H1 (cell line): Measurements from ENCODE around the gene GCLC. TPM values are rescaled to one million over a fixed set of nuclear protein-coding genes. Genes with fewer than 3 reads are reported as not detected.

Source experiments
- CTCF ChIA-PET: fragments of 300-600 bp; sonication (Branson Sonifier 250); formaldehyde crosslinking; loops from one replicate; lab custom pipeline; 2021; ENCODE audit not compliant: partially characterized antibody; lab: Charles Lee
- POLR2A ChIA-PET: fragments of 300-600 bp; sonication (Branson Sonifier 250); formaldehyde crosslinking; loops from one replicate; lab custom pipeline; 2021; ENCODE audit warnings: inconsistent platforms; ENCODE audit not compliant: partially characterized antibody; lab: Charles Lee
- DNase-seq, 2 experiments: peaks; one replicate each; pipeline versions ENCODE4 v3.0.0 to v3.0.0-alpha.2; 2010 to 2022; ENCODE audit warnings: low spot score in 2 of 2, low read depth in 1 of 2, mixed read lengths in 1 of 2
- FAIRE-seq: peaks from 2 replicates; lab custom pipeline; 2011; peaks lifted over from hg19 to GRCh38; lab: Jason Lieb, UNC
- H2AFZ ChIP-seq: 2 replicates; pipeline ENCODE4 v1.8.1; 2012; ENCODE audit warnings: low read length, inconsistent platforms
- H2AK5ac ChIP-seq: 2 replicates; pipeline ENCODE4 v1.6.1; 2013; ENCODE audit warnings: low read depth, low read length
- H2BK120ac ChIP-seq: replicated peaks from 2 replicates; pipeline ENCODE3; 2013; ENCODE audit warnings: low read depth, low read length, inconsistent platforms
- H2BK12ac ChIP-seq: 2 replicates; pipeline ENCODE4 v1.6.1; 2013; ENCODE audit warnings: low read depth, low read length
- H2BK15ac ChIP-seq: 2 replicates; pipeline ENCODE4 v1.6.1; 2013; ENCODE audit warnings: low read length
- H2BK20ac ChIP-seq: 2 replicates; pipeline ENCODE4 v1.6.1; 2013; ENCODE audit warnings: low read length
- H2BK5ac ChIP-seq: 2 replicates; pipeline ENCODE4 v1.6.1; 2013; ENCODE audit warnings: low read depth, low read length
- H3K14ac ChIP-seq: 2 replicates; pipeline ENCODE4 v1.6.1; 2013; ENCODE audit warnings: inconsistent platforms; ENCODE audit not compliant: insufficient read length
- H3K18ac ChIP-seq: 2 replicates; pipeline ENCODE4 v1.6.1; 2013; ENCODE audit warnings: low read length; ENCODE audit errors: extremely low read depth
- H3K23ac ChIP-seq: 2 replicates; pipeline ENCODE4 v1.6.1; 2013; ENCODE audit warnings: inconsistent platforms; ENCODE audit not compliant: insufficient read length
- H3K23me2 ChIP-seq: 2 replicates; pipeline ENCODE4 v1.6.1; 2013; ENCODE audit warnings: low read depth, low read length
- H3K27ac ChIP-seq: 2 replicates; pipeline ENCODE4 v1.6.1; 2011; ENCODE audit warnings: low read depth, low read length, inconsistent platforms
- H3K27me3 ChIP-seq, 4 experiments: replicated peaks in 1 of 4; 1 replicate in 1 of 4; 2 replicates in 3 of 4; pipeline versions ENCODE4 v1.6.1 to v1.8.1; 2011 to 2013; ENCODE audit warnings: low read length in 3 of 4, mild to moderate bottlenecking in 3 of 4, inconsistent platforms in 2 of 4, mixed read lengths in 2 of 4, moderate library complexity in 1 of 4; ENCODE audit not compliant: control insufficient read depth in 3 of 4, insufficient read depth in 3 of 4; ENCODE audit errors: extremely low read depth in 1 of 4
- H3K36me3 ChIP-seq, 4 experiments: 2 replicates each; pipeline versions ENCODE4 v1.6.1 to v1.8.1; 2011 to 2013; ENCODE audit warnings: mild to moderate bottlenecking in 4 of 4, low read length in 3 of 4, moderate library complexity in 2 of 4, control low read depth in 1 of 4, inconsistent platforms in 1 of 4; ENCODE audit not compliant: insufficient read depth in 4 of 4, control insufficient read depth in 2 of 4
- H3K4ac ChIP-seq: replicated peaks from 2 replicates; pipeline ENCODE3; 2013; ENCODE audit warnings: low read length, low read depth, mixed read lengths, inconsistent platforms; ENCODE audit not compliant: insufficient read length
- H3K4me1 ChIP-seq, 4 experiments: replicated peaks in 1 of 4; 1 replicate in 1 of 4; 2 replicates in 3 of 4; pipeline versions ENCODE4 v1.6.1 to v1.8.1; 2011 to 2013; ENCODE audit warnings: low read length in 3 of 4, inconsistent platforms in 2 of 4, mixed read lengths in 1 of 4; ENCODE audit not compliant: insufficient read depth in 4 of 4, control insufficient read depth in 3 of 4
- H3K4me2 ChIP-seq, 2 experiments: 2 replicates each; pipeline versions ENCODE4 v1.6.1 to v1.8.1; 2011 to 2013; ENCODE audit warnings: low read depth in 2 of 2, low read length in 2 of 2, control low read depth in 1 of 2, inconsistent platforms in 1 of 2, mild to moderate bottlenecking in 1 of 2; ENCODE audit not compliant: insufficient read depth in 1 of 2
- H3K4me3 ChIP-seq, 4 experiments: fragments of 200-600, 300-600 bp in 1 of 4; sonication (generic), shearing (Covaris generic), sonication (Bioruptor Twin) in 1 of 4; 2 replicates each; pipeline versions ENCODE4 v1.5.1 to v1.8.1; 2011 to 2016; ENCODE audit warnings: low read length in 4 of 4, low read depth in 3 of 4, control low read depth in 2 of 4, inconsistent platforms in 2 of 4, mild to moderate bottlenecking in 2 of 4, mixed read lengths in 1 of 4, moderate library complexity in 1 of 4; ENCODE audit not compliant: insufficient read depth in 2 of 4; ENCODE audit errors: extremely low read depth in 1 of 4
- H3K56ac ChIP-seq: replicated peaks from 2 replicates; pipeline ENCODE3; 2013; ENCODE audit warnings: low read depth, mild to moderate bottlenecking, mixed read lengths, low read length, inconsistent platforms; ENCODE audit not compliant: insufficient read length
- H3K79me1 ChIP-seq: 2 replicates; pipeline ENCODE4 v1.6.1; 2013; ENCODE audit warnings: low read depth, low read length, control low read depth
- H3K79me2 ChIP-seq, 2 experiments: 2 replicates each; pipeline versions ENCODE4 v1.6.1 to v1.8.1; 2012 to 2013; ENCODE audit warnings: low read length in 2 of 2, mild to moderate bottlenecking in 2 of 2, inconsistent platforms in 1 of 2; ENCODE audit not compliant: insufficient read depth in 2 of 2, control insufficient read depth in 1 of 2
- H3K9ac ChIP-seq, 4 experiments: replicated peaks in 1 of 4; 1 replicate in 1 of 4; 2 replicates in 3 of 4; pipeline versions ENCODE4 v1.6.1 to v1.8.1; 2011 to 2013; ENCODE audit warnings: low read depth in 3 of 4, low read length in 3 of 4, control low read depth in 2 of 4, mild to moderate bottlenecking in 2 of 4, moderate library complexity in 2 of 4, inconsistent platforms in 1 of 4; ENCODE audit errors: extremely low read depth in 1 of 4
- H3K9me3 ChIP-seq, 2 experiments: 2 replicates each; pipeline versions ENCODE4 v1.6.1 to v1.8.1; 2012 to 2013; ENCODE audit warnings: mild to moderate bottlenecking in 2 of 2, moderate library complexity in 2 of 2, control low read depth in 1 of 2, inconsistent platforms in 1 of 2, low read depth in 1 of 2, low read length in 1 of 2, mixed read lengths in 1 of 2; ENCODE audit not compliant: insufficient read depth in 2 of 2
- H4K20me1 ChIP-seq, 2 experiments: replicated peaks in 1 of 2; 2 replicates each; pipeline versions ENCODE3 to v1.8.1; 2011 to 2013; ENCODE audit warnings: inconsistent platforms in 2 of 2, low read length in 2 of 2, mild to moderate bottlenecking in 1 of 2; ENCODE audit not compliant: insufficient read depth in 2 of 2, control insufficient read depth in 1 of 2
- H4K5ac ChIP-seq: 2 replicates; pipeline ENCODE4 v1.6.1; 2013; ENCODE audit warnings: low read length, low read depth, mixed read lengths, inconsistent platforms; ENCODE audit not compliant: insufficient read length
- H4K8ac ChIP-seq: 2 replicates; pipeline ENCODE4 v1.8.0; 2013; ENCODE audit warnings: mild to moderate bottlenecking, moderate library complexity, low read length, inconsistent platforms; ENCODE audit not compliant: insufficient read depth; ENCODE audit errors: extremely low read depth
- H4K91ac ChIP-seq: replicated peaks from 2 replicates; pipeline ENCODE3; 2013; ENCODE audit warnings: low read length, mixed read lengths, inconsistent platforms; ENCODE audit not compliant: insufficient read length
- BCL11A ChIP-seq, 2 experiments: IDR thresholded peaks; one replicate each; pipeline ENCODE4 v1.6.1; 2011; ENCODE audit warnings: low read depth in 2 of 2, low read length in 2 of 2, mild to moderate bottlenecking in 2 of 2
- CHD1 ChIP-seq: IDR thresholded peaks from 2 replicates; pipeline ENCODE4 v1.6.1; 2012; ENCODE audit warnings: low read depth, low read length, improper control_type of control experiment
- CREB1 ChIP-seq: IDR thresholded peaks from 2 replicates; pipeline ENCODE4 v1.6.1; 2012; ENCODE audit warnings: inconsistent platforms
- GTF2F1 ChIP-seq: IDR thresholded peaks from 2 replicates; pipeline ENCODE4 v1.6.1; 2012; ENCODE audit warnings: low read depth, low read length, improper control_type of control experiment, borderline replicate concordance
- HDAC6 ChIP-seq: IDR thresholded peaks from one replicate; pipeline ENCODE4 v1.7.1; 2012; ENCODE audit warnings: low read depth, mild to moderate bottlenecking, inconsistent platforms, low read length, moderate library complexity
- JUND ChIP-seq: IDR thresholded peaks from 2 replicates; pipeline ENCODE4 v1.6.1; 2011; ENCODE audit warnings: mild to moderate bottlenecking, improper control_type of control experiment, low read length
- PHF8 ChIP-seq: fragments of 200-600 bp; sonication (generic); conservative IDR thresholded peaks from 2 replicates; pipeline ENCODE4 v1.7.1; 2012; ENCODE audit warnings: low read depth, mild to moderate bottlenecking, inconsistent platforms, low read length, moderate library complexity
- RAD21 ChIP-seq, 2 experiments: IDR thresholded peaks in 1 of 2; conservative IDR thresholded peaks in 1 of 2; 2 replicates each; pipeline ENCODE4 v1.6.1; 2011; ENCODE audit warnings: low read depth in 2 of 2, low read length in 2 of 2, improper control_type of control experiment in 1 of 2, inconsistent platforms in 1 of 2, mild to moderate bottlenecking in 1 of 2, moderate library complexity in 1 of 2
- RBBP5 ChIP-seq: IDR thresholded peaks from 2 replicates; pipeline ENCODE4 v1.7.1; 2012; ENCODE audit warnings: low read depth, mild to moderate bottlenecking, inconsistent platforms, low read length, moderate library complexity, borderline replicate concordance
- RFX5 ChIP-seq: IDR thresholded peaks from 2 replicates; pipeline ENCODE4 v1.6.1; 2011; ENCODE audit warnings: low read depth, low read length, improper control_type of control experiment, borderline replicate concordance
- SIN3A ChIP-seq, 2 experiments: IDR thresholded peaks in 1 of 2; conservative IDR thresholded peaks in 1 of 2; 2 replicates each; pipeline ENCODE4 v1.6.1; 2011 to 2012; ENCODE audit warnings: low read length in 2 of 2, improper control_type of control experiment in 1 of 2, low read depth in 1 of 2, mild to moderate bottlenecking in 1 of 2
- SP1 ChIP-seq: IDR thresholded peaks from 2 replicates; pipeline ENCODE4 v1.6.1; 2011; ENCODE audit warnings: low read depth, low read length
- SP4 ChIP-seq: IDR thresholded peaks from 2 replicates; pipeline ENCODE4 v1.6.1; 2012; ENCODE audit warnings: low read length, inconsistent platforms
- TAF1 ChIP-seq: IDR thresholded peaks from 2 replicates; pipeline ENCODE4 v1.6.1; 2011; ENCODE audit warnings: mild to moderate bottlenecking, low read depth, low read length
- ZNF274 ChIP-seq: IDR thresholded peaks from 2 replicates; pipeline ENCODE4 v1.7.0; 2012; ENCODE audit warnings: low read length, borderline replicate concordance; ENCODE audit errors: extremely low read depth
- WGBS, 2 experiments: shearing (Covaris generic) in 1 of 2; methylation state at CpG; one replicate each; pipeline versions ENCODE4 v1.1.6 to v1.1.7; 2013 to 2015; ENCODE audit warnings: low lambda C conversion rate in 2 of 2, mixed read lengths in 2 of 2, inconsistent platforms in 1 of 2, low coverage in 1 of 2, missing lambda C conversion rate in 1 of 2; ENCODE audit not compliant: insufficient replicate concordance in 2 of 2, insufficient coverage in 1 of 2, insufficient read length in 1 of 2; ENCODE audit errors: extremely low coverage in 1 of 2, missing lambda C conversion rate in 1 of 2; 5-methylcytosine and 5-hydroxymethylcytosine counted together
- polyA plus RNA-seq, 7 experiments: library from polyadenylated mRNA; depleted of rRNA in 3 of 7; stranded (reverse) in 5 of 7; unstranded in 2 of 7; fragments of >200 nt in 5 of 7; fragments of 200-250 nt in 2 of 7; gene quantifications; 1 replicate in 5 of 7; 2 replicates in 1 of 7; 4 replicates in 1 of 7; pipeline versions ENCODE4 v1.2.1 to v1.2.3, GENCODE V29; 2011 to 2013; ENCODE audit warnings: missing spikeins in 2 of 7, mixed read lengths in 2 of 7
- total RNA-seq: library from RNA; stranded (reverse); fragmentation: NEBNext Ultra II Directional; extraction: Animal tissue kit (Norgen Biotek cat#: 25700); gene quantifications from 2 replicates; pipeline ENCODE4 v1.2.1, GENCODE V29; 2021

The GCLC gene
- total and polyA plus RNA-seq, 2 of the 8 experiments (the other 6 are each of a cell fraction or from before 2014, with no cell fraction given), result 15.8 to 54.0 TPM

DNA sequence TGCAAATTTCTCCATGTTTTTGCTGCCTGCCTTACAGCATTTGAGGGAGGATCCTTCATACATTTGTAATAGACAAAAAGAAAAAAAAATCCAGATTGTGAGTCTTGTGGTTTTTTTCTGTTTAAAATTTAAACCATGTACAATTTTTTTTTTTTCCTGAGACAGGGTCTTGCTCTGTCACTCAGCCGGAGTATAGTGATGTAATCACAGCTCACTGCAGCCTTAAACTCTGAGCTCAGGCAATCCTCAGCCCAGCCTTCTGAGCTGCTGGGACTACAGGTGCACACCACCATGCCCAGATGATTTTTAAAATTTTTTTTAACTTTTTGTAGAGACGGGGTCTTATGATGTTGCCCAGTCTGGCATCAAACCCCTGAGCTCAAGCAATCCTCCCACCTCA, 97.0 kb downstream of the GCLC start:
- H4K91ac ChIP-seq, result no peak overlapping the region
- no peak overlapping the region for H2AK5ac ChIP-seq
- H3K4me1 ChIP-seq, result no peaks in the 10 kb centered on the region
- no peak overlapping the region for H2AFZ ChIP-seq
- H2BK120ac ChIP-seq, result no peak overlapping the region
- H2BK20ac ChIP-seq, result no peak overlapping the region
- H2BK5ac ChIP-seq, result no peak overlapping the region
- H3K27me3 ChIP-seq, result no peaks in the 10 kb centered on the region
- no peaks in the 10 kb centered on the region for H3K36me3 ChIP-seq
- no peak overlapping the region for H2BK15ac ChIP-seq
- H2BK12ac ChIP-seq, result no peak overlapping the region
- H3K56ac ChIP-seq, result no peak overlapping the region
- H3K4ac ChIP-seq, result no peak overlapping the region
- H3K23ac ChIP-seq, result no peak overlapping the region
- no peak overlapping the region for H4K8ac ChIP-seq
- CTCF ChIA-PET, result interaction anchor here (1.1 to 2.1 kb wide), 5 partner anchors 8 to 275 kb away, joined by 3 to 8 read pairs (median 4); no protein-coding TSS in a partner anchor
- H3K27ac ChIP-seq, result no peak overlapping the region
- no peaks in the 10 kb centered on the region for H3K79me1 ChIP-seq
- no peaks in the 10 kb centered on the region for H4K20me1 ChIP-seq
- no peak overlapping the region for H3K14ac ChIP-seq
- WGBS, 2 experiments, result 83% methylated on average over 2 of the region's 2 CpGs; no CpG with 5 or more reads in 1 of the 2 experiments
- H3K23me2 ChIP-seq, result no peaks in the 10 kb centered on the region
- H3K4me3 ChIP-seq, result no peak overlapping the region
- no peak overlapping the region for H3K9ac ChIP-seq
- H3K9me3 ChIP-seq, result 0 out of 4 replicates have a peak, but pooled peaks cover 0 to 2% of the 10 kb centered on the region in 2 experiments
- no peak overlapping the region for H3K18ac ChIP-seq
- no peak overlapping the region for H3K4me2 ChIP-seq
- DNase-seq (no peak), FAIRE-seq (no peak)
- H3K79me2 ChIP-seq, result no peaks in the 10 kb centered on the region
- H4K5ac ChIP-seq, result no peak overlapping the region
- POLR2A ChIA-PET, result no interaction called here
- TF ChIP-seq TAF1, result no peak
- TF ChIP-seq HDAC6, result no peak
- TF ChIP-seq CREB1, result no peak
- TF ChIP-seq PHF8, result no peak
- TF ChIP-seq GTF2F1, result no peak
- TF ChIP-seq BCL11A (IDR thresholded peaks at IDR 0.05; ENCODE audit: low read depth in 2 of 2, low read length in 2 of 2), result no peak
- no peak for TF ChIP-seq ZNF274
- no peak for TF ChIP-seq SIN3A (conservative IDR thresholded peaks at IDR 0.05 in 1 of 2, IDR thresholded peaks at IDR 0.05 in 1 of 2; ENCODE audit: low read depth in 1 of 2, low read length in 2 of 2)
- TF ChIP-seq RAD21 (IDR thresholded peaks at IDR 0.05 in 1 of 2, conservative IDR thresholded peaks at IDR 0.05 in 1 of 2; ENCODE audit: low read depth in 2 of 2, low read length in 2 of 2), result no peak
- TF ChIP-seq RBBP5, result no peak
- TF ChIP-seq SP4, result no peak
- TF ChIP-seq RFX5, result no peak
- TF ChIP-seq CHD1, result no peak
- no peak for TF ChIP-seq SP1
- TF ChIP-seq JUND, result no peak
